22Rv1 (cell line): ENCODE data around the gene ARSG.

Experiments used
- H3K27ac ChIP-seq: fragments of 450-650 bp; 2 replicates; pipeline ENCODE4 v1.5.1; 2017
- ZFX ChIP-seq: fragments of 450-650 bp; IDR thresholded peaks from 2 replicates; pipeline ENCODE4 v1.6.1; 2017; ENCODE audit warnings: antibody characterized with exemption, borderline replicate concordance
- TF ChIP-seq, protein P1 (sequence below): fragments of 450-650 bp; IDR thresholded peaks from 2 replicates; pipeline ENCODE4 v1.5.1; 2017; ENCODE audit warnings: mild to moderate bottlenecking

ARSG gene

DNA sequence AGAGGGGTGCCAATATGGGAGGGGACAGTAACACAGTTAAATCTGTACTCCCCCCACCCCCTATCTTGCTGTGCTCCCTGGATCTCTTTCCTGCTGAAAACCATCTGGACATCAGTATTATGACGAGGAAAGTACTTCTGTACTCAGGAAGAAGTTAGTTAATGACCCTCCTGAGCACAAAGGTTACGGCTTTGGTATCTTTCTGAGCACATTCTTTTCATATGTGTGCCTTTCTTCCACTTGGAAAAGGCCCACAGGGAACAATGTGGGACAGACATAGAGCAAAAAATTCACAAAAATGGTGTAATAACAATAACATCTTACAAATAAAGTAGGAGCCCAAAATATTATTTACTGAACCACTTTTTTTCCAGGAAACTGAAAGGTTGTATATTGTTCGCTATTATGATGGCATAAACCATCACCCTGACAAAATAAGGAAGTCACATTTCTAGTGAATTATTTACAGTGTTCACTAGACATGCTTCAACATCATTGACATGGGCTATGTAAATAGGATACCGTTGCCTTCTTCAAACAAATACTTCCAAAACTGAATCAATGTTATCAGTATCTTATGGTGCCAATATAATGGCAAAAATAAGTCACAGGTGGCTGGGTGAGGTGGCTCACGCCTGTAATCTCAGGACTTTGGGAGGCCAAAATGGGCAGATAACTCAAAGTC, 160.5 kb downstream of the ARSG start:
- no peak overlapping the region for H3K27ac ChIP-seq
- no peak for TF ChIP-seq ZFX
- TF ChIP-seq, protein P1, sequence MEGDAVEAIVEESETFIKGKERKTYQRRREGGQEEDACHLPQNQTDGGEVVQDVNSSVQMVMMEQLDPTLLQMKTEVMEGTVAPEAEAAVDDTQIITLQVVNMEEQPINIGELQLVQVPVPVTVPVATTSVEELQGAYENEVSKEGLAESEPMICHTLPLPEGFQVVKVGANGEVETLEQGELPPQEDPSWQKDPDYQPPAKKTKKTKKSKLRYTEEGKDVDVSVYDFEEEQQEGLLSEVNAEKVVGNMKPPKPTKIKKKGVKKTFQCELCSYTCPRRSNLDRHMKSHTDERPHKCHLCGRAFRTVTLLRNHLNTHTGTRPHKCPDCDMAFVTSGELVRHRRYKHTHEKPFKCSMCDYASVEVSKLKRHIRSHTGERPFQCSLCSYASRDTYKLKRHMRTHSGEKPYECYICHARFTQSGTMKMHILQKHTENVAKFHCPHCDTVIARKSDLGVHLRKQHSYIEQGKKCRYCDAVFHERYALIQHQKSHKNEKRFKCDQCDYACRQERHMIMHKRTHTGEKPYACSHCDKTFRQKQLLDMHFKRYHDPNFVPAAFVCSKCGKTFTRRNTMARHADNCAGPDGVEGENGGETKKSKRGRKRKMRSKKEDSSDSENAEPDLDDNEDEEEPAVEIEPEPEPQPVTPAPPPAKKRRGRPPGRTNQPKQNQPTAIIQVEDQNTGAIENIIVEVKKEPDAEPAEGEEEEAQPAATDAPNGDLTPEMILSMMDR: no peak

DNA sequence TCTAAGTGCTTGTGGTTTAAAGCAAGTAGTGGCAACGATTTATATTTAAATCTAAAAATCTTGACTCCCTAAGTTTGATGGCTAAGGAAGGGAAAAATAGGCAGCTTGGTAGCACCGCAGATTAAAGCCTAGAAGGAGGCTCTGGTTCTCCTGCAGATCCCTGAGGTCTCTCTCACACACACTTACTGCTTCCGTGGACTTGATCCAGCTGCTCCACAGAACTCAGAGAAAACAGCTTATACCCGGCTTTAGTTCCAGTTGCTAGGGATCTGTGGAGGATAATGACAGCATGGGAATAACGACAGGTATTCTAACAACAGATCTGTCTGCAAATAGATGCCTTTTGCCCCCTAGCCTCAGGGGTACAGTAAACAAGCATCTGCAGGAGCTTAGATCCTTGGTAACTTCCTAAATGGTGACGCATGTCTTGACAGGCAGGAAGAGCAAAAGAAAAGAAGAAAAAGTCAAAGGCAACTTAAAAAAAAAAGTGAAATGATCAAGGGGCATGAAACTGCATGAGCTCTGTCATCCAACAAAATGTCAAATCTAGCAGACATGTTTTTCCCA, 161.5 kb downstream of the ARSG start:
- no peak overlapping the region for H3K27ac ChIP-seq
- TF ChIP-seq, protein P1: no peak

DNA sequence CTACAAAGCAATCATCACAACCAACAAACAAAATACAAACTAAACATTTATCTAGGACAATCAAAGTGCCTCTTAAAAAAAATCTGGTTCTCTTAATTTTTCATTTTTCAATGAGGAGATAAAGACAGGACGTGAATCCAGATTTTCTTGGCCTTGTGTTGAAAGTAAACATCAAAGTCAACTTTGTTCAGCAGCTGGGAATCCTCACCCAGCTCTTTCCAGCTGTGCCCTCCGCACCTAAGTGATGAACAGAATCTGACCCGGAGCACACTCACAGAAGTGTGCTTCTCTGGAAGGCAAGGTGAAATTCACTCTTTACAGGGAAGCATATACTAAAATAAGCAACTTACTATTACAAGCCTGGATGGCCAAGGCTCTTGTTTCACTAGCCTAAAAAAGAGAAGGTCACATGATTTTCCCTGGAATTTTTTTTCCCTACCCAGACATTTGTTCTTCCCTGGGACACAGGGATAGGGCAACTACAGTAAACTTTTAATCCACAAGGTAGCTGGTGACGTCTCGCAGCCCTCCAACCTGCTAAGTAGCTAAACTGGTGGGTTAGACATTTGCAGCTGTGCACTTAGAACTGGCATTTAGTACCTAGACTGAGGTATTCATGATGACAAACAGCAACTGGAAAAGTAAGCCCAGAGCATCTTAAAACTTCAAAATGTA, 162.8 kb downstream of the ARSG start:
- H3K27ac ChIP-seq: no peak overlapping the region
- TF ChIP-seq ZFX: no peak
- TF ChIP-seq, protein P1: no peak

DNA sequence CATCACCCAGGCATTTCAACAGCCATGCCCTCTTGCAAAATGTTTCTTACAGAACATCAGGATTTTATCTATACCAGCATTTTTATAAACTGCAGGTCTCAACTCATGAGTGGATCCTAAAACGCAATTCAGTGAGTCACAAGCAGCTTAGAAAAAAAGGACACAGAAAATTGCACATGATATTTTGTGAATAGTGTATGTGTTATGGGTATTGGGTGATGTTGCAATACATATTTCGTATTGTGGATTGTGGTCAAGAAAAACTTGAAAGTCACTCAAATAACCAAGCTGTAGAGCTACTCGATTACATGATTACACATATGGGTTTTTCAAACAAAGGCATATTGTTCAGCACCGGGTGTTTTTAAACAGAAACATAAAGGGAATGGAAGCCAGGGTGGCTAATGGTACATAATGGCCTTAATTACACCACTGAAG, 164.6 kb downstream of the ARSG start:
- no peak for TF ChIP-seq ZFX
- TF ChIP-seq, protein P1: no peak
- peak overlapping the region; percentile 71; the same call in 1 of the 2 replicates for H3K27ac ChIP-seq

DNA sequence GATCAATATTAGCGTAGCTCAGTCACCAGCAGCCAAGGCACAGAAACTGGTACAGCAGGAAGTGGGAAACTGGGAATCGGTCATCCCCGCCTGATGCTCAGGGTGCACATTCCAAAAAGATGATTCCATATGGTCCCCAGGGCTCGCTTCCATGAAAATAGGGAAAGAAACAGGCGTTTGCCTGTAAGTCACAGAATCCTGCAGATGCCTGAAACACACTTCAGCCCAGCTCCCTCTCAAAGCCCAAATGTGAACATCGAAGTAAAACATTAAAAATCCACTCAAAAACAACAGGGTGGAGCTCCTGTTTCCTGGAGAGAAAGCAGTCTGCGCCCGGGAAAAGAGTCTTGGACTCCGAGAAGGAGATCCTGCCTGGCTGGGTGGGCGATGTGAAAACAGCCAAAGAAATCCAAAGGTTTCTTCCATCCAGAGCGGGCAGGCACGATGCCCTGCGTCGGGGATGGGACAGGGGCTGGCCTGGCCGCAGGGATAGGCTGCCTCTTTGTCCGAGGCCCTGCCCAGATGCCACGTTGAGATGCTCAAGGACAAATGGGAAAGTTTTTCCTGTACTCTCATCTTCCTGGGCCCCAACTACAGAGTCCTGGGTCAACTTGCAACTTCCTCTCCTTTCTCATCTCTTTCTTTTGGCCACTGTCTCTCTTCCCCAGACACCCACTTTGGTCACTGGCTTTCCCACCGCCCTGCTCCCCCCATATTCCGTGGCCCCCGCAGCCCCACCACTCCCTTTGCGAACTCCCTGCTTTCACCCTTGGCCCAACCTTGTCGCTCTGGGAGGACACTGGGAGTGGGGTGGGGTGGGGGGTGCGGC, 165.3 kb downstream of the ARSG start:
- H3K27ac ChIP-seq: peak overlapping the region; percentile 71
- TF ChIP-seq, protein P1: no peak
- TF ChIP-seq ZFX: no peak

DNA sequence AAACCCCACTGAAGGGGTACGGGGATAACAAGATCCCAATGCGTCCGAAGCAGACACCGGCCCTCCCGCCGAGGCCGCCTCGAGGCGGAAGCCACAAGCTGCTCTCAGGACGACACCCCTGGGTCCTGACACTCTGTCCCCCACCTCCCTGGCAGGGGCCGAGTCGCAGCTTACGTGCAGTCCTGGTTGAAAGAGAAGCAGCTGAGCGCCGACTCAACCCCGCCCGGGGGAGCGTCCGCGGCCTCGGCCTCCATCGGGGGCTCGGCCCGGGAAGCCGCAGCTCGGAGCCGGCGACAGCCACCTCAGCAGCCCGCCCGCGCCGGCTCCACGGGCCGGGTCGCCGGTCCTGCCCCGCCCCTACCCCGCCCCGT, 165.9 kb downstream of the ARSG start, which contains the start of gene WIPI1:
Gene WIPI1 (minus strand): TSS at position 329 of the 371 bp plus-strand sequence. CDS start 75 bp downstream, at position 254.
- peak within 1 kb of the TSS; percentile 71 for H3K27ac ChIP-seq
- TF ChIP-seq ZFX: no peak
- TF ChIP-seq, protein P1: no peak
